Pancreas (tissue), 10 donors: ENCODE results near the gene RNF152. TPM values are rescaled to one million over a fixed set of nuclear protein-coding genes. Genes with fewer than 3 reads are reported as not detected.
"Not testable (repeated sequence)": the region's sequence is repeated elsewhere in the genome, so short reads cannot be mapped to it uniquely, and the experiment has no call there.

ENCODE experiments used
- ATAC-seq, 4 donors: fragments of 200-7000 bp; cut with Tn5 transposase; one replicate each; pipeline versions ENCODE4 v1.8.0 to v1.9.1; 2020; ENCODE audit warnings: mild to moderate bottlenecking in 4 of 4, moderate library complexity in 4 of 4
- DNase-seq, 6 donors: peaks; one replicate each; pipeline ENCODE4 v3.0.0-alpha.2; 2020
- FAIRE-seq: peaks from 2 replicates; lab custom pipeline; 2012; peaks lifted over from hg19 to GRCh38; lab: Jason Lieb, UNC
- H3K27ac ChIP-seq, 4 donors: fragments of 200-600 bp; sonication (generic); 1 replicate in 3 of 4; 2 replicates in 1 of 4; pipeline versions ENCODE4 v1.5.0 to v1.8.0; 2020
- H3K27me3 ChIP-seq, 4 donors: fragments of 200-600 bp; one replicate each; pipeline ENCODE4 v1.8.0; 2021
- H3K36me3 ChIP-seq, 3 donors: fragments of 200-600 bp; sonication (generic) in 1 of 3; one replicate each; pipeline versions ENCODE4 v1.5.0 to v1.8.0; 2020 to 2021
- H3K4me1 ChIP-seq, 3 donors: fragments of 200-600 bp; one replicate each; pipeline ENCODE4 v1.8.0; 2021
- H3K4me3 ChIP-seq, 4 donors: fragments of 200-600 bp; sonication (generic) in 2 of 4; one replicate each; pipeline versions ENCODE4 v1.5.0 to v1.8.0; 2020 to 2021
- H3K9me3 ChIP-seq, 4 donors: fragments of 200-600 bp; one replicate each; pipeline ENCODE4 v1.8.0; 2021
- CTCF ChIP-seq, 4 donors: fragments of 200-600 bp; sonication (generic) in 3 of 4; IDR thresholded peaks; one replicate each; pipeline versions ENCODE4 v1.5.0 to v1.8.0; 2021; ENCODE audit warnings: antibody characterized with exemption in 4 of 4
- WGBS, 2 donors: extraction: QIAGEN DNeasy Blood & Tissue Kit; methylation state at CpG; one replicate each; pipeline ENCODE4 v1.1.7; 2013; 5-methylcytosine and 5-hydroxymethylcytosine counted together
- intact Hi-C, 3 donors: fragments of 100-400 bp; cut with DNase I; formaldehyde crosslinking; loops; one replicate each; pipeline versions ENCODE4 v1.11.1 to v1.14.2; 2022
- polyA plus RNA-seq, 2 donors: library from polyadenylated mRNA; stranded (reverse); fragments of 200-250 nt; gene quantifications; one replicate each; pipeline ENCODE4 v1.2.3, GENCODE V29; 2013
- total RNA-seq, 6 donors: library from RNA; stranded (reverse); fragmentation: NEBNext Ultra II Directional in 4 of 6; extraction: Animal tissue kit (Norgen Biotek cat#: 25700) in 4 of 6; gene quantifications; one replicate each; pipeline versions ENCODE4 v1.2.1 to v1.2.4, GENCODE V29; 2021 to 2023
- donor health status: healthy with polysubstance abuse.
- donor health status: DM: no; HTN: no; CAD: no; lungs with moderate emphysema.
- donor health status: DM: no; HTN: no; CAD: no.
- donor health status: control.
- donor health status: control.
- donor health status: Bipolar disorder and iron deficiency.
- donor health status: DM: yes; HTN: yes; CAD: no.
- donor health status: DM: no; HTN: no; CAD: no.
- donor health status: DM: no; HTN: no; CAD: no.
- donor health status: DM: yes; HTN: yes; CAD: no.

The RNF152 gene
- total and polyA plus RNA-seq, 8 donors = 0.91 to 7.2 (median 4.8) TPM

- Histone ChIP-seq H3K36me3 (no peaks in the 10 kb centered on the region), H3K27ac (no peak overlapping the region), H3K4me1 (no peaks in the 10 kb centered on the region), H3K9me3 (no peaks in the 10 kb centered on the region), H3K27me3 (no peaks in the 10 kb centered on the region), H3K4me3 (no peak overlapping the region)
- intact Hi-C loops = no loop called here
- DNase-seq (no peak), FAIRE-seq (no peak), ATAC-seq (no peak)
- WGBS, 2 donors = 18 to 19% methylated on average over 3 of the region's 3 CpGs
- no peak for TF ChIP-seq CTCF (IDR thresholded peaks at IDR 0.05)
These were observed 107.2 kb downstream of the RNF152 start for GRCh38 chr18:61785588-61785987.

DNA sequence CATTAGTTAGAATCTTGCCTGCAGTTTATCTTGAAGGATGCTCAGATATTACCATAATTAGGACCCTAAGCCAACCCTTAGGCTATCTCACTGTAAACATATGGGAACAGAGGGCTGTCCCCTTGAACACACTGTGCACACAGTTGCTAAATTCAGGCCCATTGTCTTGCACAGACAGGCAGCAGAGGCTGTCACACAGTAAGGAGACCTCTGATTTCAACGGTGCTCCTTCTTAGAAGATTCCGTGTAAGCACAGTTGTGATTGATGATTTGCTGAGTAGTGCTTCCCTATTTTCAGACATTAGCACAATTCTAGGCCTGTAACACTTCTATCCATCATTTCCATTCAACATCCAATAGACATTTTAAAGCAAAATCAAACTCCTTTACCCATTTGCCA, 108.0 kb downstream of the RNF152 start:
- no peaks in the 10 kb centered on the region for H3K4me1 ChIP-seq
- no peak overlapping the region for H3K4me3 ChIP-seq
- 66 to 69% methylated on average over 2 of the region's 2 CpGs for WGBS, 2 donors
- TF ChIP-seq CTCF (IDR thresholded peaks at IDR 0.05) = no peak
- no peak overlapping the region for H3K27ac ChIP-seq
- intact Hi-C loops = no loop called here
- DNase-seq (no peak), FAIRE-seq (no peak), ATAC-seq (no peak)
- H3K9me3 ChIP-seq = no peaks in the 10 kb centered on the region
- H3K27me3 ChIP-seq = no peaks in the 10 kb centered on the region
- H3K36me3 ChIP-seq = no peaks in the 10 kb centered on the region

DNA sequence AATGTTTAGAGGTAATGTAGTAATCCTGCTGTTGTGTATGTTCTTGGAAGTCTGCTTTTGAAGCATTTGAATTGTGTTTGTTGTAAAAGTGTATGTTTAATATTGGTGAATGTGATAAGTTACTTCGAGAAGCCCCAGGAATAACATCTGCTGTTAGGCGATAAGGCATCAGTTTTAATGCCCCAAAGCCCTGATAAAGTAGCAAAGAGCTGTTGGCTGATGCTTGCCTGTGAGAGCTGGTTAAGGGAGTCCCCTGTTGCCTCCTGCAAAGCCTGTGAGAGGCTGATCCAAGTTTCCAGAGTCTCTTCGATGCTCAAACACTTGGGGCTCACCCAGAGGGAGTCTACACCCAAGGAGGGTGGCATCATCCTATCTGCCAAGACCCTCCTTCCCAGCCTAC, 110.3 kb downstream of the RNF152 start:
- FAIRE-seq = no peak
- no peaks in the 10 kb centered on the region for H3K9me3 ChIP-seq
- 58 to 69% methylated on average over 3 of the region's 3 CpGs for WGBS, 2 donors

DNA sequence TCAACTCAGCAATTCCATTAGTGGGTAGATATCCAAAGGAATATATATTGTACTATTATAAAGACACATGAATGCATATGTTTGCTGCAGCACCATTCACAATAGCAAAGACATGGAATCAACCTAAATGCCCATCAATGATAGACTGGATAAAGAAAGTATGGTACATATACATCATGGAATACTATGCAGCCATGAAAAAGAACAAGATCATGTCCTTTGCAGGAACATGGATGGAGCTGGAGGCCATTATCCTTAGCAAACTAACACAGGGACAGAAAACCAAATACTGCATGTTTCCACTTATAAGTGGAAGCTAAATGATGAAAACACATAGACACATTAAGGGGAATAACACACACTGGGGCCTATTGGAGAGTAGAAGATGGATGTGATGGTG, 116.6 kb downstream of the RNF152 start:
- H3K27ac ChIP-seq, ATAC-seq, H3K4me3 ChIP-seq, H3K9me3 ChIP-seq, DNase-seq, FAIRE-seq, intact Hi-C loops, H3K36me3 ChIP-seq, H3K4me1 ChIP-seq, H3K27me3 ChIP-seq: not testable (repeated sequence)

More for the DNA sequence above, 110.3 kb downstream of the RNF152 start:
- H3K4me3 ChIP-seq = no peak overlapping the region
- H3K36me3 ChIP-seq = no peaks in the 10 kb centered on the region
- ATAC-seq (no peak), DNase-seq (no peak)
- no peaks in the 10 kb centered on the region for H3K4me1 ChIP-seq
- no peak overlapping the region for H3K27ac ChIP-seq
- intact Hi-C loops = no loop called here
- H3K27me3 ChIP-seq = no peaks in the 10 kb centered on the region
- no peak for TF ChIP-seq CTCF (IDR thresholded peaks at IDR 0.05)

GRCh38 chr18:61774846-61775245, 118.0 kb downstream of the RNF152 start:
- no peaks in the 10 kb centered on the region for H3K27me3 ChIP-seq
- ATAC-seq (no peak), FAIRE-seq (no peak), DNase-seq (no peak)
- H3K4me1 ChIP-seq = no peaks in the 10 kb centered on the region
- no peaks in the 10 kb centered on the region for H3K9me3 ChIP-seq
- intact Hi-C loops = no loop called here
- H3K4me3 ChIP-seq = no peak overlapping the region
- no peaks in the 10 kb centered on the region for H3K36me3 ChIP-seq
- H3K27ac ChIP-seq = no peak overlapping the region
- TF ChIP-seq CTCF (IDR thresholded peaks at IDR 0.05) = no peak
